HFF-Myc (cell line): ENCODE data around the gene ATXN7L3B.

Source experiments
- DNase-seq: peaks from one replicate; pipeline ENCODE4 v3.0.0-alpha.2; 2011; ENCODE audit warnings: low read depth; ENCODE audit errors: extremely low read depth
- H3K4me3 ChIP-seq: replicated peaks from 2 replicates; pipeline ENCODE4 v1.5.1; 2011; ENCODE audit warnings: low read depth, mild to moderate bottlenecking, control low read depth, low read length
- CTCF ChIP-seq: IDR thresholded peaks from 2 replicates; pipeline ENCODE4 v1.5.1; 2012; ENCODE audit warnings: mild to moderate bottlenecking, low read depth, low read length, control low read depth; ENCODE audit errors: missing control alignments

The ATXN7L3B gene

GRCh38 chr12:74509886-74510285, 27.7 kb upstream of the ATXN7L3B start:
- no peak overlapping the region for H3K4me3 ChIP-seq
- TF ChIP-seq CTCF = no peak
- DNase-seq = no peak

GRCh38 chr12:74514098-74514872, 23.4 kb upstream of the ATXN7L3B start:
- no peak overlapping the region for H3K4me3 ChIP-seq
- no peak for TF ChIP-seq CTCF
- no peak for DNase-seq

- H3K4me3 ChIP-seq = no peak overlapping the region
- no peak for DNase-seq
- TF ChIP-seq CTCF = no peak
Measured at GRCh38 chr12:74515849-74516248, 21.8 kb upstream of the ATXN7L3B start.

GRCh38 chr12:74526535-74526934, 11.1 kb upstream of the ATXN7L3B start:
- TF ChIP-seq CTCF = no peak
- no peak for DNase-seq
- no peak overlapping the region for H3K4me3 ChIP-seq

GRCh38 chr12:74527491-74527890, 10.1 kb upstream of the ATXN7L3B start:
- H3K4me3 ChIP-seq = no peak overlapping the region
- TF ChIP-seq CTCF = no peak
- DNase-seq = no peak

- DNase-seq = no peak
- no peak for TF ChIP-seq CTCF
- H3K4me3 ChIP-seq = no peak overlapping the region
Measured at GRCh38 chr12:74530676-74531075, 7.0 kb upstream of the ATXN7L3B start.

- no peak for TF ChIP-seq CTCF
- DNase-seq = no peak
- H3K4me3 ChIP-seq = no peak overlapping the region
Measured at GRCh38 chr12:74535536-74535935, 2.1 kb upstream of the ATXN7L3B start.
